GM19035 (cell line): ENCODE measurements around the gene SLC25A17.
"Not testable (repeated sequence)": the region's sequence is repeated elsewhere in the genome, so short reads cannot be mapped to it uniquely, and the experiment has no call there.

Experiments
- ATAC-seq: cut with Tn5 transposase; IDR thresholded peaks from one replicate; pipeline ENCODE4 v1.9.1; 2021; ENCODE audit not compliant: unreplicated experiment

Gene SLC25A17

DNA sequence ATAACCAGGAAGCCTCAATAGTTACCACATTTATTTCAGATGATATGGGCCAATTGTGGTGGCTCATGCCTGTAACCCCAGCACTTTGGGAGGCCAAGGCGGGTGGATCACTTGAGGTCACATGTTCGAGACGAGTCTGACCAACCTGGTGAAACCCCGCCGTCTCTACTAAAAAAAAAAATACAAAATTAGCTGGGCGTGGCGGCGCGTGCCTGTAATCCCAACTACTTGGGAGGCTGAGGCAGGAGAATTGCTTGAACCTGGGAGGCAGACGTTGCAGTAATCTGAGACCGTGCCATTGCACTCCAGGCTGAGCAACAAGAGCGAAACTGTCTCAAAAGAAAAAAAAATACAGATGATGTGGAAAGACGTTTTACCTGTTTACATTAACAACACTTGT is 60.3 kb downstream of the SLC25A17 start:
- ATAC-seq = not testable (repeated sequence)

DNA sequence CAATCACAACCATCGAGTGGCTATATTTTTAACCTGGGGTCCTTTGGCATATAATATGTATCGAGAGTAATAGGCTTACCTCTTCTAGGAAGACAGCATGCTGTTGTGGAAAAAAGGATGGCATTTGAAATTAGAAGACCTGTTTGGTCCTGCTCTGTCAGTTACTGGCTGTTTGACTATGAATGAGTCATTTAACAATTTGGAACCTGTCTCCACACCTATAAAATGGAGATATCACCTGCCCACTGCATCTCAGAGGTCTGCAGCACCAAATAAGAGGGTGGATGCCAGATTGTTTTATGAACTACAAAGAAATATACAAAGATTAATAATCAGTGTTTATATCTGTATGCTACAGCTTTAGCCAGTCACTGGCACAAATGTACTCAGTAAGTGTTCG is 60.8 kb downstream of the SLC25A17 start:
- ATAC-seq = no peak

DNA sequence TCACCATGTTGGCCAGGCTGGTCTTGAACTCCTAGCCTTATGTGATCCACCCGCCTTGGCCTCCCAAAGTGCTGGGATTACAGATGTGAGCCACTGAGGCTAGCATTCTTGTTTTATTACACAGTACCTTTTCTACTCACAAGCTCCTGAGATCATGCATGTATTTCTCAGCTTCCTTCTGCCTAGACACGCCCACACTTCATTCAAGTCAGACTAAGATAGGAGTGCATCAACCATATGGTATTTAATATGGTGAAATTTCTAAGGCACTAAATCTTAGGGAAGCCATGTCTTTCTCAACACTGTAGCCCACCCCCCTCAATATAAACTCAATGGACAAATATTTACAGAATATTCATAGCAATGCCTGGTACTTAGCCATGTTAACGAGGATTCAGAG is 62.1 kb downstream of the SLC25A17 start:
- no peak for ATAC-seq

DNA sequence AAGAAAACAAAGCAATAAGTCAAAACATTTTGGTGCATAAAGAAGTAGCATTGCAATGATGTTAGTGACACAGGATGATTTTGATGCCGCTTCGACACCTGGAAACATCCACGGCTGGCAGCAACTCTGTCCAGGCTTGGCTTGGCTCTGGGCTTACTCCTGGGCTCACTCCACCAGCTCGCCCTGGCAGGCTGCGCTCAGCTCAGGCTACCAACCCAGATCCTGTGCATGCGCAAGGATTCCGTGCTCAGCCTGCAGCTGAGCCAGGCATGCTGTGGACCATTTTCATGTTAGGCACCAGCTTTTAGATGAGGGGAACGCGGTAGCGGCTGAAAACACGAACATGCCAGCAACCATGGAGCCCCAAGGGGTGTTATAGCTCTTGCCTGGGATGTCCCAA is 66.0 kb downstream of the SLC25A17 start:
- no peak for ATAC-seq

DNA sequence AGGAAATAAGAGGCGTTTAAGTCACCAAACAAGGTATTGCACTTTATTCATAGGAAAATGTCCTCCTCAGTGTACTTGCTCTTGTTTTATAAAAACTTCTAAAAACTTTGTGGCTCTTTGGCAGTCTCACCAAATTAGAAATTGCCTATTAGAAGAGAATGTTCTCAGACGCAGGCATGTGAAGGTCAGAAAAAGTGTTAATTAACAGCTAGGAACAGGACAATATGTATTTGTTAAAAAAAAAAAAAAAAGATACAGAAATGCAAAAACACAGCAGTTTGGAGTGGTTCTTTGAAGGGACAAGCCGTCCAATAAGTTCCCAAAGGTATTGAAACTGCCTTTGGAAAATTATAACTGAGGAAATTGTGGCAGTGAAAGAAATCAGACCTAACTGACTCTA is 67.9 kb downstream of the SLC25A17 start:
- ATAC-seq = no peak

DNA sequence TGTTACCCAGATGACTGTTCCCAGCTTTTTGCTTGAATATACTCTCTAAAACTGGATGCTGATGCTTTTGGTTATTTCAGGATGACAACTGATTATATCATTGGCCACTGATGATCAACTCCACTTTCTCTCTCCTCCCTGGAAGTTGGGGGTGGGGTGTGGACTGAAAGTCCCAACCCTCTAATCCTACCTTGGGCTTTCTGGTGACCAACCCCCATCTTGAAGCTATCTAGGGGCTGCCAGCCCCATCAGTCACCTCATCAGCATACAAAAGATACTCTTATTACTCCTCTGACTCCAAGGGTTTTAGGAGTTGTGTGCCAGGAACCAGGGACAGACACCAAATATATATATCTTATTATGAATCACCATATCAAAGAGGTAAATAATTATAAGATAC is 69.3 kb downstream of the SLC25A17 start:
- no peak for ATAC-seq

DNA sequence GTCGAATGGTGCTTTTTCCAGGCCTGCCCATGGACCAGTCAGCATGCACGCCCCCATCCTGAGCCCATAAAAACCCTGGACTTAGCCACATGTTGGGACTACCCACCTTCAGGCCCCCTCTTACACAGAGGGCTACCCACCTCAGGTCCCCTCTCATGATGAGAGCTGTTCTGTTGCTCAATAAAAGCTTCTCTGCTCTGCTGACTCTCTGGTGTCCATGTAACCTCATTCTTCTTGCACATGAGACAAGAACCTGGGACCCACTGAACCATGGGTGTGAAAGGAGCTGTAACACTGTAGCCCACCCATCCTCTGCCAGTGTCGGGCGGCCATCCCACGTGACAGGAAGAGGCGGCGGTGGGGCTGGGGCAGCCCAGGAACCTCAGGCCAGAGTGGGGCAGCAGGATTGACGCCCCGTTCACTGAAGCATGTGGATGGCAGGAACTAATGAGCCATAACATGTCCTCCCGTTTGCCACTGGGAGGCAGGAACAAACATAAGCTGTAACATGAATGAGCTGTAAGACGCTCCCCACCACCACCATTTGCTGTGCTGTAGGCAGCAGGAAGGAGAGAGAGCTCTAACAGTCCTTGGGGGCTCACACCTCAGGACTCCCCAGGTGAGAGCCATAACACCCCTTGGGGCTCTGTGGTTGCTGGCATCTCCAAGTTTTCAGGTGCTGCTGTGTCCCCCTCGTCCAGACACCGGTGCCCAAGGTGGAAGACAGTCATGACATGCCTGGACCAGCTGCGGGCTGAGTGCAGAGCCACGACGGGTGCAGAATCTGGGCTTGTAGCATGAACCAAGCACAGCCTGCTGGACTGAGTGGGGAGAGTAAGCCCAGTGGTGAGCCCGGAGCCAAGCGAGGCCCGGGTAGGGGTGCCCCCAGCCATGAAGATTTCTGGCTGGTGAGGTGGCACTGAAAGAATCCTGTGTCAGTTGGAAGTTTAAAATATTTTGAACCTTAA is 70.5 kb downstream of the SLC25A17 start:
- no peak for ATAC-seq

DNA sequence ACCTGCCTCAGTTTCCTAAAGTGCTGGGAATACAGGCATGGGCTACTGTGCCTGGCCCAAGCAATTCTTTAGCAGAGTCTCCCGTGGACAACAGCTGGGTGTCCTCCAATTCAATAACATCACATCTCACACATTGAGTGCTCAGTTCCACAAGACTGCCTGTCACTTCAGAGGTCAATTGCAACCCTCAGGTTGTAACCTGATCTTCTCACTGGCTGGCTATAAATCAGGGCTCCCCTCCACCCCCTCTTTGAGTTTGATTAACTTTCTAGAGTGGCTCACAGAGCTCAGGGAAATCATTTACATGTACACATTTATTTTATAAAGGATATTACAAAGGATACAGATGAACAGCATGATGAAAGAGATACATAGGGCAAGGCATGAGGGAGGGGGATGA is 71.8 kb downstream of the SLC25A17 start:
- ATAC-seq = no peak

DNA sequence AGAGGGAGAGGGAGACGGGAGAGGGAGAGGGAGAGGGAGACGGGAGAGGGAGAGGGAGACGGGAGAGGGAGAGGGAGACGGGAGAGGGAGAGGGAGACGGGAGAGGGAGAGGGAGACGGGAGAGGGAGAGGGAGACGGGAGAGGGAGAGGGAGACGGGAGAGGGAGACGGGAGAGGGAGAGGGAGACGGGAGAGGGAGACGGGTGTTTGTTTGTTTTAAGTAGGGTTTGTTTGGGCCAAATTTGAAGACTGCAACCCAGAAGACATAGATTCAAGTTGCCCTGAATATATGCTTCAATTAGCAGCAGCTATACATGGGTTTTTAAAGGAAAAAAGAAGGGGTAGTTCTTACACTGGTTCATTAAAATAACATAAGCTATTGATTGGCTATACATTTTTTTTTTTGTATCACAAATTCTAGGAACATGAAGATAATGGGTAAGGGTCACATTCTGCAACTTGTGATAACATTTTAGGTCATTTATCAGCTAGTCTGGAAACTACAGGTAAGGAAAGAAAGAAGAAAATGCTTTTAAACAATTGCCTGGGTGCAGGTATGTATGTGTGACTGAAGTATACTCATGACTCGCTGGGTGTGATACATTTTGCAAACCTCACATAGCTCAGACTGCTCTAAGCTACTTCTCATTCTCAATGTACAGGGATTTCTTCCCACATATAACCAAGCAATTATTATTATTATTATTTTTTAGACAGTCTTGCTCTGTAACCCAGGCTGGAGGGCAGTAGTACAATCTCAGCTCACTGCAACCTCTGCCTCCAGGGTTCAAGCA is 72.5 kb downstream of the SLC25A17 start:
- no peak for ATAC-seq

DNA sequence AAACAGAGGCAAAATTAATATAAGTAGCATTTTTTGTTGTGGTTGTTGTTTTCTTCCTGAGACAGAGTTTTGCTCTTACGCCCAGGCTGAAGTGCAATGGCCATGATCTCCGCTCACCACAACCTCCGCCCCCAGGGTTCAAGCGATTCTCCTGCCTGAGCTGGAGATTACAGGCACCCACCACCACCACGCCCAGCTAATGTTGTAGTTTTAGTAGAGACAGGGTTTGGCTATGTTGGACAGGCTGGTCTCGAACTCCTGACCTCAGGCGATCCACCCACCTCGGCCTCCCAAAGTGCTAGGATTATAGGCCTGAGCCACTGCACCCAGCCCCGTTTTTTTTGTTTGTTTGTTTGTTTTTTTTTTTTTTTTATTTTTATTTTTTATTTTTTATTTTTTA is 75.4 kb downstream of the SLC25A17 start:
- no peak for ATAC-seq

DNA sequence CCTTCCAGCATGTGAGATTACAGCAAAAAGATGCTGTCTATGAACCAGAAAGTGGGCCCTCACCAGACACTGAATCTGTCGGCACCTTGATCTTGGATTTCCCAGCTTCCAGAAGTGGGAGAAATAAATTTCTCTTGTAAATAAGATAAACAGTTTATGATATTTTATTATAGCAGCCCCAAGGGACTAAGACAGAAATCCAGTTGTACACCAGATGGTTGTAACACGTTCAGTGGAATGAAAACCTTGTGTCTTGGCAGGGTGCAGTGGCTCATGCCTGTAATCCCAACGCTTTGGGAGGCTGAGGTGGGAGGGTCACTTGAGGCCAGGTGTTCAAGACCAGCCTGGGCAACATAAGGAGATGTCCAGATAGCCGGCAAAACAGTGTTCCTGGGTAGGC is 78.0 kb downstream of the SLC25A17 start:
- no peak for ATAC-seq

DNA sequence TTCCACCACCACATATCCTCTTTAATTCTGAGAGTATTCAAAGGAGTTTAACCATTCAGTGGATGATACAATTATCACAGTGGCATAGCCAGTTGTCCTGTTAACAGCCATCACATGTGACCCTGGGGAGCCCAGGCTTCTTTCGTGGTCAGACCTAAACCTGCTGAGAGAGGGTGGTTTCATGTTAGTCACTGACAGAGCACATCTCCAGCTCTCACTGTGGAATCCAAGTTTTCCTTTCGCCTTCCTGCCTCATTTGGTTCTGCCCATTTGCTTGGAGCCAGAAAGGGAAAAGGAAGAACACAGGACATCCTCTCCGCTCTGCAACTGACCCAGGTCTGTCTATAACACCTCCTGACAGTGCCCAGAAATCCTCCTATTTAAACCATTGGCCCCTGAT is 79.4 kb downstream of the SLC25A17 start:
- no peak for ATAC-seq

DNA sequence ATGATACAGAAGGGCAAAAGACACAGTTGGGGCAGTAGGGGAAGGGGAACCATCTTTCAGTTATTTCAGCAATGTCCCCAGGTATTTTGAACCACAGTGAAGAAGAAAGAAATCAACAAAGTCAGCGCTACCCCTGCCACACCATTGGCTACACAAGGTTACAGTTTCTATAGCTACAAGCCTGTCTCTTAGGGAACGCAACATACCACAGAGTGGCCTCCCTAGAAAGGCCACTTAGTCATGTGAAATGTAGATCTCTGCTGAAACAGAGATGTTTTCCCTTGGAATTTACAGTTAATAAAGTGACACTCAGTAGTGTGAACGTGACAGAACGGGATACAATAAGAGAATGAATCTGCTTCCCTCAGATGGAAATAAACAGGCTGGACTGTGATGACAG is 85.2 kb downstream of the SLC25A17 start:
- ATAC-seq = no peak

DNA sequence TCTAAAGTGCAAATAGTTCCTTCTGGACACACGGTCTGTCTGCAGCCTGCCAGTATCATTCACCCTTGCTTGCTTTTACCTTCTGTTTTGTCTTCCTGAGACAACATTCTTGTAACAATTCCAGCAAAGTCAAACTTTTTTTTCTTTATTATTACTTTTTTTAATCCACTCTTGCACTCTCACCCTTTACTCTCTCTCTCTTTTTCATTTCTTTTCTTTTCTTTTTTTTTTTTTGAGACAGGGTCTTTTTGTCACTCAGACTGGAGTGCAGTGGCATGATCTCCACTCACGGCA is 86.2 kb downstream of the SLC25A17 start:
- no peak for ATAC-seq

DNA sequence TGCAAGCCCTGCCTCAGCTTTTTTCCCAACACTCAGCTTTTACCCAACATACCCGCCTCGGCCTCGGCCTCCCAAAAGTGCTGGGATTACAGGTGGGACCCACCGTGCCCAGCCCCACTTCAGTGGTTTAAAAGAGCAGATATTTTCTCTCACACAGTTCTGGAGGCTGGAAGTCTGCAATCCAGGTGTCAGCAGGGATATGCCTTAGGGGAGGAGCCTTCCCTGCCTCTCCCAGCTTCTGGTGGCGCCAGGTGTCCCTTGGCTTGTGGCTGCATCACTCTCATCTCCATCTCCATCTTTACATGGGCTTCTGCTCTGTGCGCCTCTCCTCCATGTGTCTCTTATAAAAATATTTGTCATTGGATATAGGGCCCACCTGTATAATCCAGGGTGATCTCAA is 89.9 kb downstream of the SLC25A17 start:
- no peak for ATAC-seq

DNA sequence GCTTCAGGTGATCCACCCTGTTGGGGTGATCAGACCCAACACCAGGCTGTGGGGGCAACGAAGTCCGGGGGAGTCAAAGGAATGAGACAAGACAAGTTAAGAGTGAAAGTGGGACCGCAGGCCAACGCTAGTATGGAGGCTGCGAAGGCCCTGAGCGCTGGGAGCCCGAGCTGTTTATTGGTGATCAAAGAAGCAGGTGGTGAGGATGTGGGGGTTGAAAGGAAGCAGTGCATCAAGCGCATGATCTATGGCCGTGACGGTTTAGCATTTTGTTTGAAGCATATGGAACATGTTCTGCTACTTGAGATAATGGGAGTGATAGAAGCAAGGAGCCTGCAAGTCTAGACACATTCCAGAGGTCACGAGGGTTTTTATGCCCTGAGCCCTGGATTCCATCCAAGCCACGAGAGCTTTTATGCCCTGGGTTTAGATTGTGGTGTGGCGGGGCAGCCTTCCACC is 90.4 kb downstream of the SLC25A17 start:
- no peak for ATAC-seq

DNA sequence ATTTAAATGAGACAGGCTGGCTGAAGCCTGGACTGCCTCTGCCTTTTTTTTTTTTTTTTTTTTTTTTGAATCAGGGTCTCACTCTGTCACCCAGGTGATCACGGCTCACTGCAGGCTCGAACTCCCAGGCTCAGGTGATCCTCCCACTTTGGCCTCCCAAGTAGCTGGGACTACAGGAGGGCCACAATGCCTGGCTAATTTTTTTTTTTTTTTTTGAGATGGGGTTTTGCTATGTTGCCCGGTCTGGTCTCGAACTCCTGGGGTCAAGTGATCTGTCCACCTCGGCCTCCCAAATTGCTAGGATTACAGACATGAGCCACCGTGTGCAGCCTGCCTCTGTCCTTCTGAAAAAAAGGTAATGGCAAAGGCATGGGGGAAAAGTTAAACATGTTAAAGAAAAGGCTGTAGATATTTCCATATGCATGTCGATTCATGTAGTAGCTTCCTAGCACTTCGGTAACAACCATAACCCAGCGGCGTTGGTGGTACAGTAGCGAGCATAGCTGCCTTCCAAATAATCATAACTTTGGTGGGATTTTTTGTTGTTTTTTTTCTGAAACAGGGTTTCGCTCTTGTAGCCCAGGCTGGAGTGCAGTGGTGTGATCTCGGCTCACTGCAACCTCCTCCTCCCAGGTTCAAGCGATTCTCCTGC is 91.1 kb downstream of the SLC25A17 start:
- ATAC-seq = no peak

DNA sequence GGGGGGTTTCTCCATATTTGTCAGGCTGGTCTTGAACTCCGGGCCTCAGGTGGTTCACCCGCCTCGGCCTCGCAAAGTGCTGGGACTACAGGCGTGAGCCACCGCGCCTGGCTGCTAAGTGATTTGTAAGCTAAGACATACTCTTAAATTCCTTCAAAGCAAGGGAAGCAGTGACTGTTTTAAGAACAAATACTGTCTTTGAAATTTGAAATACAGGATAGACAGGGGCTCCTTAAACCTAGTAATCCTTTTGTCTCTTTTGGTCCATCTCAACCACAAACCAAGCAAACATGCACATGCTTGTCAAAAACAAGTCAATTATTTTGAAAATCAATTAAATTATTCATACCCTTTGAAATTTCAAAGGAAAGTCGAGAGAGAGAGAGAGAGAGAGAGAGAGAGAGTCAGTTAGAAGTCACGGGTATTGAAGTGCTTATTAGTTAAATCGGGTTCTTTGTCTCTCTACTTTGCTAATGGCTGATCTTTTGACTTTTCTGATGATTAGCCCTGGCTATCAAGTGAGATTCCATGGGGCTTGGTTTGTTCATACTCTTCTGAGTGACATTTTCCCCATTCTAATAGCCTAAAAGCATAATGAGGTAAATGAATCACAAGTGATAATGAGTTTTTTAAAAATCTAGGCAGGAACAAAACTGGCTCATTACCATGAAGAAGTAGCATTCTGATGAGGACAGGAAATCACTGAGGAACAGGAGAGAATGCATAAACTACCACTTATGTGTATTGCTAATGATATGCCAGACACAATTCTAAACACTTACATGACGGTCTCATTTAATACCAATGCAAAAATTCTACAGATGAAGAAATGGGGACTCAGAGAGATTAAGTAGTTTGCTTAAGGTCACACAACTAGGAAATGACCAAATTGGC is 91.8 kb downstream of the SLC25A17 start:
- no peak for ATAC-seq

DNA sequence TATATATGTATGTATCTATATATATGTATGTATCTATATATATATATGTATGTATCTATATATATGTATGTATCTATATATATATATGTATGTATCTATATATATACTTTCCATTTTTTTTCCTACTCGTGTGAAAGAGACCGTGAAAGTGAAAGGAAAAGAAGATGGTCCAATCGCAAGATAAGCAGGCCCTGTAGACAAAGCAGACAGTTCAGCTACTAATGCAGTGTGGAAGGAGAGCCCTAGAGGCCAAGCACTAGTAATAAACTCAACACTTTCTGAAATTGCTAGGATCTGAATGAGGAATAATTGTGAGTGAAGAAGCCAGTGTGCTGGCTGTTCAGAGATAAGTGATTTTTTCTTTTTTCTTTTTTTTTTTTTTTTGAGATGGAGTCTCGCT is 92.6 kb downstream of the SLC25A17 start:
- ATAC-seq = no peak

DNA sequence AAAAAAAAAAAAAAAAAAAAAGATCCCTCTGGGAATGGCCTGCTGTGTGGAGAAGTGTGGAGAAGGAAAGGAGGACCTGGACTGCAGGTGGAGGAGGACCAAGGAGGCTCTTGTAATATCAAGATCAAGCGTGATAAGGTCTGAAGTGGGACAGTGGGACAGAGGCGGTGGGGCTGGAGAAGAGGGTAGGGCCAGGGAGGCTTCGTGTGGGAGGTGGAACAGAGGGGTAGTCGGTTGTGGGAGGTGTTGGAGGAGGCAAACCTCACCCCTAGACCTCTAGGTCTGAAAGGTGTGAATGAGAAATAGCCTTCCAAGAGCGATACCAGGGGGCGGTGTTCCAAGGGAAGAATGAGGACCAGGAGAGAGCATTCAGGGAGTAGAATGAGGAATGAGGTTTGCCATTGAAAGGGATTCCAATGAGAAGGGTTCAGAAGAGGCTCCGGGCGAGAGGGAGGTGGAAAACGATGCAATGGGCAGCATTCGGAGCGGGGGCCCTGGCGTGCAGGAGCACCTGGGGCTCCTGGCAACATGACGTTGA is 95.7 kb downstream of the SLC25A17 start:
- ATAC-seq = no peak
